ENCODE results near the gene MAT2A.
A peak's percentile ranks its signal among the peaks of the same experiment; 100 is the strongest.
"Not testable (repeated sequence)": the region's sequence is repeated elsewhere in the genome, so short reads cannot be mapped to it uniquely, and the experiment has no call there.

The MAT2A gene

GRCh38 chr2:85553184-85553583, 14.2 kb downstream of the MAT2A start:
- TF ChIP-seq CTCF (IDR thresholded peaks at IDR 0.05; ENCODE audit: control insufficient read depth, insufficient read depth, low read depth, low read length, missing control alignments) = no peak
- H3K4me3 ChIP-seq (ENCODE audit: control insufficient read depth, low read depth, low read length) = no peak overlapping the region
- DNase-seq (ENCODE audit: low read depth) = no peak

GRCh38 chr2:85554980-85555612, 16.1 kb downstream of the MAT2A start:
- TF ChIP-seq CTCF (IDR thresholded peaks at IDR 0.05; ENCODE audit: control insufficient read depth, insufficient read depth, low read depth, low read length, missing control alignments) = no peak
- no peak for DNase-seq (ENCODE audit: low read depth)
- no peak overlapping the region for H3K4me3 ChIP-seq (ENCODE audit: control insufficient read depth, low read depth, low read length)

- no peak overlapping the region for H3K4me3 ChIP-seq (ENCODE audit: control insufficient read depth, low read depth, low read length)
- no peak for TF ChIP-seq CTCF (IDR thresholded peaks at IDR 0.05; ENCODE audit: control insufficient read depth, insufficient read depth, low read depth, low read length, missing control alignments)
- DNase-seq (ENCODE audit: low read depth) = no peak
Measured at GRCh38 chr2:85557130-85557529, 18.2 kb downstream of the MAT2A start.

- no peak for DNase-seq (ENCODE audit: low read depth)
- H3K4me3 ChIP-seq (ENCODE audit: control insufficient read depth, low read depth, low read length) = no peak overlapping the region
- no peak for TF ChIP-seq CTCF (IDR thresholded peaks at IDR 0.05; ENCODE audit: control insufficient read depth, insufficient read depth, low read depth, low read length, missing control alignments)
Measured at GRCh38 chr2:85558160-85558559, 19.2 kb downstream of the MAT2A start.

- DNase-seq (ENCODE audit: low read depth) = not testable (repeated sequence)
- H3K4me3 ChIP-seq (ENCODE audit: control insufficient read depth, low read depth, low read length) = peak overlapping the region; percentile 87
Measured at GRCh38 chr2:85560403-85560726, 21.4 kb downstream of the MAT2A start.

GRCh38 chr2:85560812-85561279, 21.9 kb downstream of the MAT2A start:
- H3K4me3 ChIP-seq (ENCODE audit: control insufficient read depth, low read depth, low read length) = peak overlapping the region; percentile 87
- no peak for DNase-seq (ENCODE audit: low read depth)
- TF ChIP-seq CTCF (IDR thresholded peaks at IDR 0.05; ENCODE audit: control insufficient read depth, insufficient read depth, low read depth, low read length, missing control alignments) = no peak

- DNase-seq (ENCODE audit: low read depth) = peak; percentile 52
- no peak for TF ChIP-seq CTCF (IDR thresholded peaks at IDR 0.05; ENCODE audit: control insufficient read depth, insufficient read depth, low read depth, low read length, missing control alignments)
- peak within 1 kb of the TSS; percentile 87 for H3K4me3 ChIP-seq (ENCODE audit: control insufficient read depth, low read depth, low read length)
Measured at GRCh38 chr2:85561280-85562212, 22.6 kb downstream of the MAT2A start, which contains the start of gene GGCX. TSS of gene GGCX (minus strand) at chr2:85561493. CDS start at chr2:85561428, 65 bp downstream.

Data from AG09309 (cell line).